NCI-H187 (cell line): Measurements from ENCODE around the gene SCLY.
"Not testable (repeated sequence)": the region's sequence is repeated elsewhere in the genome, so short reads cannot be mapped to it uniquely, and the experiment has no call there.

ENCODE experiments used
- DNase-seq, 2 experiments: peaks; one replicate each; lab custom pipeline; 2025; lab: John Stamatoyannopoulos, UW

Gene SCLY

GRCh38 chr2:238113611-238114010 lies 52.8 kb downstream of the SCLY start:
- no peak for DNase-seq

GRCh38 chr2:238114331-238114841 lies 53.6 kb downstream of the SCLY start:
- no peak for DNase-seq

- no peak for DNase-seq
These were observed 54.3 kb downstream of the SCLY start for GRCh38 chr2:238114851-238115660.

- DNase-seq = not testable (repeated sequence)
These were observed 54.9 kb downstream of the SCLY start for GRCh38 chr2:238115709-238116108.

- DNase-seq = no peak
These were observed 55.7 kb downstream of the SCLY start for GRCh38 chr2:238116298-238117198.

GRCh38 chr2:238117199-238118154 lies 56.7 kb downstream of the SCLY start:
- DNase-seq = no peak

GRCh38 chr2:238119756-238120462 lies 59.1 kb downstream of the SCLY start:
- no peak for DNase-seq

GRCh38 chr2:238120463-238121298 lies 59.9 kb downstream of the SCLY start:
- DNase-seq = no peak

- no peak for DNase-seq
These were observed 60.9 kb downstream of the SCLY start for GRCh38 chr2:238121511-238122286.

- no peak for DNase-seq
These were observed 61.8 kb downstream of the SCLY start for GRCh38 chr2:238122287-238123217.

GRCh38 chr2:238123218-238123971 lies 62.6 kb downstream of the SCLY start:
- no peak for DNase-seq

- DNase-seq = no peak
These were observed 63.2 kb downstream of the SCLY start for GRCh38 chr2:238123991-238124470.

GRCh38 chr2:238124488-238125126 lies 63.8 kb downstream of the SCLY start:
- no peak for DNase-seq

GRCh38 chr2:238125127-238125885 lies 64.5 kb downstream of the SCLY start:
- DNase-seq = no peak

- no peak for DNase-seq
These were observed 65.5 kb downstream of the SCLY start for GRCh38 chr2:238126338-238126737.

GRCh38 chr2:238126775-238127164 lies 66.0 kb downstream of the SCLY start:
- DNase-seq = no peak
